HCT116 (cell line): ENCODE measurements around the gene ASPHD2. TPM values are rescaled to one million over a fixed set of nuclear protein-coding genes. Genes with fewer than 3 reads are reported as not detected.

Experiments used
- ATAC-seq: fragments of 200-7000 bp; cut with Tn5 transposase; 2 replicates; pipeline ENCODE4 v1.9.1; 2020; ENCODE audit warnings: mild to moderate bottlenecking, moderate library complexity
- BruUV-seq: library from RNA; stranded (reverse); fragments of 400-500 nt; replicated peaks from 2 replicates; lab custom pipeline; 2021; lab: Mats Ljungman, UMichigan
- CTCF ChIA-PET: fragments of 300-600 bp; sonication (Branson Sonifier 250); formaldehyde crosslinking; loops from one replicate; lab custom pipeline; 2021; ENCODE audit warnings: antibody characterized with exemption; lab: Charles Lee
- POLR2A ChIA-PET: fragments of 300-600, 350-600 bp; sonication (Branson Sonifier 250); formaldehyde crosslinking; loops from one replicate; lab custom pipeline; 2021; ENCODE audit warnings: antibody characterized with exemption; lab: Charles Lee
- RAD21 ChIA-PET, 2 experiments: fragments of 300-600 bp; sonication (Branson Sonifier 250); formaldehyde crosslinking; loops; one replicate each; lab custom pipeline; 2023; ENCODE audit warnings: low total read pairs in 2 of 2; ENCODE audit not compliant: uncharacterized antibody in 2 of 2, unreplicated experiment in 2 of 2, low non-redundant PET in 1 of 2; lab: Charles Lee
- DNase-seq: peaks from one replicate; pipeline ENCODE4 v3.0.0-alpha.2; 2010; ENCODE audit warnings: low read depth, low spot score
- H2AFZ ChIP-seq: fragments of 200-600 bp; shearing (Covaris generic), sonication (generic); 2 replicates; pipeline ENCODE4 v1.6.1; 2017; ENCODE audit warnings: low read depth, mixed run types, mixed read lengths, antibody characterized with exemption, low read length; ENCODE audit not compliant: poor library complexity, severe bottlenecking
- H3K27ac ChIP-seq: 2 replicates; pipeline ENCODE4 v1.5.1; 2012; ENCODE audit warnings: low read depth, low read length
- H3K27me3 ChIP-seq: fragments of 200-600 bp; sonication (generic); 2 replicates; pipeline ENCODE4 v1.6.1; 2016; ENCODE audit warnings: mixed run types, low read length, mixed read lengths; ENCODE audit not compliant: insufficient read depth
- H3K36me3 ChIP-seq, 2 experiments: fragments of 200-500 bp in 1 of 2; fragments of 200-600 bp in 1 of 2; sonication (Bioruptor generic) in 1 of 2; sonication (generic) in 1 of 2; 2 replicates each; pipeline versions ENCODE4 v1.5.1 to v1.6.1; 2014 to 2016; ENCODE audit warnings: low read length in 2 of 2, inconsistent platforms in 1 of 2, mixed read lengths in 1 of 2, mixed run types in 1 of 2; ENCODE audit not compliant: insufficient read depth in 2 of 2, control insufficient read depth in 1 of 2
- H3K4me1 ChIP-seq, 2 experiments: fragments of 200-600 bp in 1 of 2; sonication (generic) in 1 of 2; 2 replicates each; pipeline versions ENCODE4 v1.5.1 to v1.6.1; 2012 to 2017; ENCODE audit warnings: low read length in 2 of 2, inconsistent platforms in 1 of 2, mild to moderate bottlenecking in 1 of 2, mixed read lengths in 1 of 2, mixed run types in 1 of 2, moderate library complexity in 1 of 2; ENCODE audit not compliant: insufficient read depth in 2 of 2, control insufficient read depth in 1 of 2
- H3K4me2 ChIP-seq: fragments of 200-600 bp; sonication (generic); 2 replicates; pipeline ENCODE4 v1.6.1; 2017; ENCODE audit warnings: mixed run types, low read length, mixed read lengths
- H3K4me3 ChIP-seq, 2 experiments: fragments of 200-600 bp in 1 of 2; sonication (generic) in 1 of 2; replicated peaks in 1 of 2; 2 replicates each; pipeline ENCODE4 v1.5.1; 2011 to 2016; ENCODE audit warnings: low read length in 2 of 2, control low read depth in 1 of 2, low read depth in 1 of 2, mild to moderate bottlenecking in 1 of 2, mixed read lengths in 1 of 2, mixed run types in 1 of 2
- H3K79me2 ChIP-seq: fragments of 200-600 bp; sonication (generic); 2 replicates; pipeline ENCODE4 v1.6.1; 2017; ENCODE audit warnings: mild to moderate bottlenecking, mixed run types, low read length, moderate library complexity, mixed read lengths; ENCODE audit not compliant: insufficient read depth
- H3K9ac ChIP-seq: fragments of 200-600 bp; sonication (generic); 2 replicates; pipeline ENCODE4 v1.6.1; 2016; ENCODE audit warnings: low read length, mixed read lengths
- H3K9me2 ChIP-seq: fragments of 200-600 bp; sonication (generic), shearing (Covaris generic); 2 replicates; pipeline ENCODE4 v1.6.1; 2017; ENCODE audit warnings: mixed run types, mild to moderate bottlenecking, moderate library complexity; ENCODE audit not compliant: insufficient read depth
- H3K9me3 ChIP-seq, 2 experiments: fragments of 200-500 bp in 1 of 2; fragments of 200-600 bp in 1 of 2; sonication (Bioruptor generic) in 1 of 2; sonication (generic) in 1 of 2; 2 replicates each; pipeline ENCODE4 v1.6.1; 2014 to 2017; ENCODE audit warnings: low read length in 2 of 2, mixed read lengths in 2 of 2, inconsistent platforms in 1 of 2, low read depth in 1 of 2, mild to moderate bottlenecking in 1 of 2, mixed run types in 1 of 2, moderate library complexity in 1 of 2; ENCODE audit not compliant: control insufficient read depth in 1 of 2, insufficient read depth in 1 of 2
- H4K20me1 ChIP-seq: fragments of 200-600 bp; sonication (generic), shearing (Covaris generic); 2 replicates; pipeline ENCODE4 v1.6.1; 2017; ENCODE audit warnings: mixed run types, mild to moderate bottlenecking, moderate library complexity; ENCODE audit not compliant: insufficient read depth
- ATF3 ChIP-seq: IDR thresholded peaks from 2 replicates; pipeline ENCODE4 v1.6.1; 2012
- CEBPB ChIP-seq: IDR thresholded peaks from 2 replicates; pipeline ENCODE4 v1.6.1; 2012; ENCODE audit warnings: low read depth
- EGR1 ChIP-seq: IDR thresholded peaks from 2 replicates; pipeline ENCODE4 v1.6.1; 2012; ENCODE audit warnings: low read depth
- EZH2 ChIP-seq: fragments of 200-600 bp; sonication (generic); IDR thresholded peaks from 2 replicates; pipeline ENCODE4 v1.6.1; 2017; ENCODE audit warnings: antibody characterized with exemption, mixed run types
- EZH2phosphoT487 ChIP-seq: fragments of 200-600 bp; IDR thresholded peaks from 2 replicates; pipeline ENCODE4 v1.6.1; 2018; ENCODE audit warnings: antibody characterized with exemption, borderline replicate concordance
- JUND ChIP-seq: IDR thresholded peaks from 2 replicates; pipeline ENCODE4 v1.6.1; 2012
- POLR2A ChIP-seq: IDR thresholded peaks from 2 replicates; pipeline ENCODE4 v1.7.0; 2011; ENCODE audit warnings: borderline replicate concordance; ENCODE audit not compliant: insufficient read depth, insufficient read length; ENCODE audit errors: extremely low read depth
- RAD21 ChIP-seq: IDR thresholded peaks from 2 replicates; pipeline ENCODE4 v1.6.1; 2012; ENCODE audit warnings: low read depth, mild to moderate bottlenecking
- REST ChIP-seq: IDR thresholded peaks from 2 replicates; pipeline ENCODE4 v1.6.1; 2012; ENCODE audit warnings: low read depth
- TCF7L2 ChIP-seq: IDR thresholded peaks from 2 replicates; pipeline ENCODE4 v1.7.0; 2011; ENCODE audit warnings: borderline replicate concordance, inconsistent platforms; ENCODE audit not compliant: insufficient read depth, insufficient read length; ENCODE audit errors: extremely low read depth
- ZFX ChIP-seq: fragments of 450-650 bp; IDR thresholded peaks from 2 replicates; pipeline ENCODE4 v1.6.1; 2017
- intact Hi-C: fragments of 100-400 bp; cut with micrococcal nuclease; formaldehyde crosslinking; loops from 2 replicates; pipeline ENCODE4 v1.10.0; 2022
- total RNA-seq: library from RNA; stranded (reverse); gene quantifications from one replicate; pipeline ENCODE4 v1.2.1, GENCODE V29; 2021; ENCODE audit not compliant: unreplicated experiment

The ASPHD2 gene
- total RNA-seq, 1 experiment from 2014 or later: 4.1 TPM

GRCh38 chr22:26452236-26453016 lies 23.4 kb downstream of the ASPHD2 start:
- H3K79me2 ChIP-seq: no peaks in the 10 kb centered on the region
- no peaks in the 10 kb centered on the region for H4K20me1 ChIP-seq
- no peaks in the 10 kb centered on the region for H3K4me1 ChIP-seq
- H3K9me2 ChIP-seq: no peaks in the 10 kb centered on the region
- H3K9ac ChIP-seq: no peak overlapping the region
- ChIA-PET POLR2A (no interaction called here), RAD21 (no interaction called here), CTCF (interaction anchor here (1.3 kb wide), 1 partner anchor 85 kb away, joined by 4 read pairs; no protein-coding TSS in a partner anchor)
- no peak overlapping the region for H3K4me3 ChIP-seq
- no peak overlapping the region for H3K27ac ChIP-seq
- H3K9me3 ChIP-seq: no peaks in the 10 kb centered on the region
- intact Hi-C loops: no loop called here
- DNase-seq: no peak
- peaks cover 3 to 7% of the 10 kb centered on the region in 2 experiments; a peak in 3 of 4 replicates for H3K36me3 ChIP-seq
- TF ChIP-seq CEBPB: no peak
- TF ChIP-seq ATF3: no peak
- TF ChIP-seq EGR1: no peak
- TF ChIP-seq POLR2A: no peak
- TF ChIP-seq TCF7L2: no peak
- TF ChIP-seq ZFX: no peak
- no peak for TF ChIP-seq EZH2phosphoT487
- TF ChIP-seq REST: no peak
- no peak for TF ChIP-seq RAD21
- TF ChIP-seq EZH2: no peak
- TF ChIP-seq JUND: no peak
- no peak overlapping the region for H3K4me2 ChIP-seq
- no peak overlapping the region for H2AFZ ChIP-seq
- H3K27me3 ChIP-seq: no peaks in the 10 kb centered on the region
- ATAC-seq: no peak
- BruUV-seq: no TSS peak
